Ishikawa (cell line): ENCODE data around the gene SAT1.

ENCODE experiments used
- CEBPB ChIP-seq: IDR thresholded peaks from 2 replicates; pipeline ENCODE4 v1.6.1; 2012
- CREB1 ChIP-seq: IDR thresholded peaks from 2 replicates; pipeline ENCODE4 v1.6.1; 2012; ENCODE audit warnings: low read depth
- EGR1 ChIP-seq: IDR thresholded peaks from 2 replicates; pipeline ENCODE4 v1.6.1; 2012
- EP300 ChIP-seq: IDR thresholded peaks from 2 replicates; pipeline ENCODE4 v1.6.1; 2012; ENCODE audit warnings: borderline replicate concordance
- FOXM1 ChIP-seq: IDR thresholded peaks from 2 replicates; pipeline ENCODE4 v1.6.1; 2012; ENCODE audit warnings: low read depth, borderline replicate concordance
- NFIC ChIP-seq: IDR thresholded peaks from 2 replicates; pipeline ENCODE4 v1.6.1; 2012
- RAD21 ChIP-seq: IDR thresholded peaks from 2 replicates; pipeline ENCODE4 v1.6.1; 2012; ENCODE audit warnings: low read depth
- REST ChIP-seq: IDR thresholded peaks from 2 replicates; pipeline ENCODE4 v1.6.1; 2012; ENCODE audit warnings: low read depth, mild to moderate bottlenecking
- TAF1 ChIP-seq: IDR thresholded peaks from 2 replicates; pipeline ENCODE4 v1.6.1; 2012; ENCODE audit warnings: low read depth, mild to moderate bottlenecking
- TCF12 ChIP-seq: IDR thresholded peaks from 2 replicates; pipeline ENCODE4 v1.6.1; 2012; ENCODE audit warnings: low read depth
- TEAD4 ChIP-seq: IDR thresholded peaks from 2 replicates; pipeline ENCODE4 v1.6.1; 2012
- USF1 ChIP-seq: IDR thresholded peaks from 2 replicates; pipeline ENCODE4 v1.6.1; 2012
- YY1 ChIP-seq: IDR thresholded peaks from 2 replicates; pipeline ENCODE4 v1.6.1; 2012; ENCODE audit warnings: low read depth
- ZBTB7A ChIP-seq: IDR thresholded peaks from 2 replicates; pipeline ENCODE4 v1.6.1; 2012; ENCODE audit warnings: low read depth
- TF ChIP-seq, protein P1 (sequence below): IDR thresholded peaks from 2 replicates; pipeline ENCODE4 v1.6.1; 2012

SAT1 gene

GRCh38 chrX:23742697-23743622, 40.0 kb upstream of the SAT1 start, which contains the start of gene ACOT9:
TSS of gene ACOT9 (minus strand) at chrX:23743276. CDS start at chrX:23743144, 132 bp downstream.
- peak; percentile 67 for TF ChIP-seq TEAD4
- TF ChIP-seq NFIC = peak; percentile 92
- TF ChIP-seq CEBPB = no peak
- TF ChIP-seq REST = no peak
- 0 out of 2 replicates have a peak, but pooled peaks have one; percentile 44 for TF ChIP-seq TAF1
- 0 out of 2 replicates have a peak, but pooled peaks have one; percentile 57 for TF ChIP-seq FOXM1
- no peak for TF ChIP-seq USF1
- TF ChIP-seq, protein P1, sequence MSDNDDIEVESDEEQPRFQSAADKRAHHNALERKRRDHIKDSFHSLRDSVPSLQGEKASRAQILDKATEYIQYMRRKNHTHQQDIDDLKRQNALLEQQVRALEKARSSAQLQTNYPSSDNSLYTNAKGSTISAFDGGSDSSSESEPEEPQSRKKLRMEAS = peak; percentile 33; the same call in 1 of the 2 replicates
- TF ChIP-seq EGR1 = no peak
- no peak for TF ChIP-seq YY1
- TF ChIP-seq ZBTB7A = no peak
- TF ChIP-seq RAD21 = no peak
- peak; percentile 66 for TF ChIP-seq CREB1
- TF ChIP-seq EP300 = peak; percentile 58; the same call in 1 of the 2 replicates
- TF ChIP-seq TCF12 = peak; percentile 72; the same call in 1 of the 2 replicates

GRCh38 chrX:23745786-23746185, 37.2 kb upstream of the SAT1 start:
- no peak for TF ChIP-seq FOXM1
- no peak for TF ChIP-seq CREB1
- no peak for TF ChIP-seq TAF1
- no peak for TF ChIP-seq EP300
- no peak for TF ChIP-seq CEBPB
- TF ChIP-seq, protein P1 = no peak

- TF ChIP-seq USF1 = no peak
- no peak for TF ChIP-seq TAF1
- TF ChIP-seq TCF12 = no peak
- no peak for TF ChIP-seq RAD21
- no peak for TF ChIP-seq CEBPB
- no peak for TF ChIP-seq EP300
- no peak for TF ChIP-seq YY1
- TF ChIP-seq NFIC = no peak
- no peak for TF ChIP-seq TEAD4
- TF ChIP-seq CREB1 = no peak
- TF ChIP-seq ZBTB7A = no peak
- TF ChIP-seq FOXM1 = no peak
- TF ChIP-seq REST = no peak
- TF ChIP-seq, protein P1 = no peak
- no peak for TF ChIP-seq EGR1
Measured at GRCh38 chrX:23749129-23749528, 33.8 kb upstream of the SAT1 start.

- TF ChIP-seq YY1 (no peak), RAD21 (no peak), REST (no peak), ZBTB7A (no peak), TCF12 (no peak), TAF1 (no peak), EGR1 (no peak), CEBPB (no peak), EP300 (no peak), USF1 (no peak), NFIC (no peak), FOXM1 (no peak), TEAD4 (no peak), CREB1 (no peak)
- TF ChIP-seq, protein P1 = no peak
Measured at GRCh38 chrX:23749576-23749975, 33.4 kb upstream of the SAT1 start.
